Right ventricle myocardium inferior (tissue), 1 donor: ENCODE results near the gene AGPAT2. TPM values are rescaled to one million over a fixed set of nuclear protein-coding genes. Genes with fewer than 3 reads are reported as not detected.
"Not testable (repeated sequence)": the region's sequence is repeated elsewhere in the genome, so short reads cannot be mapped to it uniquely, and the experiment has no call there.

Experiments used
- ATAC-seq: fragments of 200-7000 bp; cut with Tn5 transposase; one replicate; pipeline ENCODE4 v1.9.1; 2020; ENCODE audit warnings: mild to moderate bottlenecking, moderate library complexity
- DNase-seq: peaks from one replicate; pipeline ENCODE4 v3.0.0; 2021; ENCODE audit errors: missing footprints
- intact Hi-C: fragments of 100-400 bp; cut with DNase I; formaldehyde crosslinking; loops from one replicate; pipeline ENCODE4 v1.11.0; 2022
- total RNA-seq: library from RNA; stranded (reverse); fragmentation: NEBNext Ultra II Directional; extraction: Animal tissue kit (Norgen Biotek cat#: 25700); gene quantifications from one replicate; pipeline ENCODE4 v1.2.1, GENCODE V29; 2021
- donor health status: DM: no; HTN: yes; CAD: no; lungs with severe emphysema.

The AGPAT2 gene
- total RNA-seq, 1 donor from 2014 or later = 57.9 TPM

GRCh38 chr9:136722093-136722968 lies 35.1 kb upstream of the AGPAT2 start:
- ATAC-seq (no peak), DNase-seq (no peak)
- intact Hi-C loops = no loop called here

- DNase-seq (no peak), ATAC-seq (peak; percentile 15)
- intact Hi-C loops = no loop called here
Measured at GRCh38 chr9:136721339-136722092, 34.3 kb upstream of the AGPAT2 start.

- DNase-seq (no peak), ATAC-seq (no peak)
- intact Hi-C loops = no loop called here
Measured at GRCh38 chr9:136720898-136721338, 33.7 kb upstream of the AGPAT2 start.

- ATAC-seq (peak; percentile 40), DNase-seq (no peak)
- intact Hi-C loops = no loop called here
Measured at GRCh38 chr9:136720251-136720897, 33.1 kb upstream of the AGPAT2 start.

- ATAC-seq (no peak), DNase-seq (no peak)
- intact Hi-C loops = loop anchor here (5.0 kb wide), 1 partner anchor 47 kb away; no protein-coding TSS in a partner anchor
Measured at GRCh38 chr9:136719195-136719880, 32.1 kb upstream of the AGPAT2 start.

- no peak for ATAC-seq
- intact Hi-C loops = loop anchor here (5.0 kb wide), 1 partner anchor 46 kb away; no protein-coding TSS in a partner anchor
- DNase-seq = no peak
Measured at GRCh38 chr9:136718345-136719194, 31.3 kb upstream of the AGPAT2 start.

- no peak for ATAC-seq
- no peak for DNase-seq
- intact Hi-C loops = loop anchor here (5.0 kb wide), 1 partner anchor 45 kb away; no protein-coding TSS in a partner anchor
Measured at GRCh38 chr9:136717399-136717798, 30.1 kb upstream of the AGPAT2 start.

- ATAC-seq = no peak
- DNase-seq = no peak
- intact Hi-C loops = loop anchor here (5.0 kb wide), 1 partner anchor 43 kb away; no protein-coding TSS in a partner anchor
Measured at GRCh38 chr9:136714893-136715274, 27.6 kb upstream of the AGPAT2 start.

- DNase-seq (peak; percentile 78), ATAC-seq (peak; percentile 34)
- intact Hi-C loops = no loop called here
Measured at GRCh38 chr9:136714096-136714892, 27.0 kb upstream of the AGPAT2 start.

- no peak for ATAC-seq
- intact Hi-C loops = no loop called here
- DNase-seq = peak; percentile 72
Measured at GRCh38 chr9:136713550-136713949, 26.3 kb upstream of the AGPAT2 start.

- DNase-seq (no peak), ATAC-seq (no peak)
- intact Hi-C loops = no loop called here
Measured at GRCh38 chr9:136712690-136713544, 25.7 kb upstream of the AGPAT2 start.

- intact Hi-C loops = no loop called here
- peak; percentile 13 for ATAC-seq
- DNase-seq = no peak
Measured at GRCh38 chr9:136711751-136712689, 24.8 kb upstream of the AGPAT2 start, which contains the start of gene DIPK1B. Gene DIPK1B, plus strand, starts transcription at chr9:136712572. Its CDS starts 94 bp downstream, at chr9:136712666.

GRCh38 chr9:136711219-136711648 lies 24.0 kb upstream of the AGPAT2 start:
- ATAC-seq, intact Hi-C loops, DNase-seq: not testable (repeated sequence)

GRCh38 chr9:136710543-136710942 lies 23.3 kb upstream of the AGPAT2 start:
- ATAC-seq = no peak
- intact Hi-C loops = no loop called here
- DNase-seq = no peak
